Loucy (cell line): ENCODE measurements around the gene RPL19.

ENCODE experiments used
- CTCF ChIP-seq: fragments of 200-600 bp; sonication (generic); conservative IDR thresholded peaks from 2 replicates; pipeline ENCODE4 v1.5.1; 2014; ENCODE audit warnings: mild to moderate bottlenecking, antibody characterized with exemption, low read length
- EZH2phosphoT487 ChIP-seq: fragments of 200-600 bp; IDR thresholded peaks from 2 replicates; pipeline ENCODE4 v1.6.1; 2018; ENCODE audit warnings: antibody characterized with exemption, mild to moderate bottlenecking, moderate library complexity, borderline replicate concordance

GRCh38 chr17:39238311-39238972, 38.4 kb downstream of the RPL19 start:
- TF ChIP-seq CTCF (no peak), EZH2phosphoT487 (no peak)
